PC-9 (cell line): ENCODE measurements around the gene ANO2.

Experiments used
- EZH2 ChIP-seq: fragments of 200-600 bp; sonication (generic); IDR thresholded peaks from 2 replicates; pipeline ENCODE4 v1.8.0; 2017; ENCODE audit warnings: antibody characterized with exemption, low read depth
- TF ChIP-seq, protein P1 (sequence below): fragments of 200-600 bp; sonication (generic); conservative IDR thresholded peaks from 2 replicates; pipeline ENCODE4 v1.6.1; 2017; ENCODE audit warnings: mixed run types, antibody characterized with exemption, mild to moderate bottlenecking, moderate library complexity

DNA sequence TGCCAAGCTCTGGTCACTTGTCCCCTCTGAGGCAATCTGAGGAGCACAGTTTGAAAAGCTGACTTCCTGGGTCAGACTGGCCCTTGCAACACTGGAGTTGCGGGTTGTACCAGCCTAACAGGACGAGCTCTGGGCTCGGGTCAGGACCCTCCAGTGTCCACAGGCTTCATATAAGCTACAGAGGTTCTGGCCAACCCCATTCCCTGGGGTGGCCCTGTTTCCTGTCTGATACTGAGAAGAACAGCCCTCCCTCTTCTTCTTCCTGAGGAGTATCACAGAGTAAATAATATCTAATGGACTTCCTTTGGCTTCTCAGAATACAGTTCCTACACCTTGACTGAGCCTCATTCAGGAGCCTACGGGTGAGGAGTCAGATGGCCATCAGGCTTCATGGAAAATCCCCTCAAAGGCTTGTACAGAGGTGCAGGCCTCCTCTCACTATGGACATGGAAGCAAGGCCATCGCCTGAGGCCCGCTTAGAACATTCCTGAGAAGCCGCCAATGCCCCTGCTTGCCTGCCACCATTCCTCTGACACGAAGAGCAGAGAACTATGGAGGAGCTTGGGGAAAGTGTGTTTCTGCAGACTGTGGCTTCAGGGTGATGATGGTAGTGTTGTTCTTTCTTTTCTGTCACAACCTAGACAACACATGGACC lies 28.5 kb upstream of the ANO2 start:
- TF ChIP-seq, protein P1, sequence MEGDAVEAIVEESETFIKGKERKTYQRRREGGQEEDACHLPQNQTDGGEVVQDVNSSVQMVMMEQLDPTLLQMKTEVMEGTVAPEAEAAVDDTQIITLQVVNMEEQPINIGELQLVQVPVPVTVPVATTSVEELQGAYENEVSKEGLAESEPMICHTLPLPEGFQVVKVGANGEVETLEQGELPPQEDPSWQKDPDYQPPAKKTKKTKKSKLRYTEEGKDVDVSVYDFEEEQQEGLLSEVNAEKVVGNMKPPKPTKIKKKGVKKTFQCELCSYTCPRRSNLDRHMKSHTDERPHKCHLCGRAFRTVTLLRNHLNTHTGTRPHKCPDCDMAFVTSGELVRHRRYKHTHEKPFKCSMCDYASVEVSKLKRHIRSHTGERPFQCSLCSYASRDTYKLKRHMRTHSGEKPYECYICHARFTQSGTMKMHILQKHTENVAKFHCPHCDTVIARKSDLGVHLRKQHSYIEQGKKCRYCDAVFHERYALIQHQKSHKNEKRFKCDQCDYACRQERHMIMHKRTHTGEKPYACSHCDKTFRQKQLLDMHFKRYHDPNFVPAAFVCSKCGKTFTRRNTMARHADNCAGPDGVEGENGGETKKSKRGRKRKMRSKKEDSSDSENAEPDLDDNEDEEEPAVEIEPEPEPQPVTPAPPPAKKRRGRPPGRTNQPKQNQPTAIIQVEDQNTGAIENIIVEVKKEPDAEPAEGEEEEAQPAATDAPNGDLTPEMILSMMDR = no peak
- TF ChIP-seq EZH2 = no peak
